HPDE6-E6E7 (cell line): ENCODE data around the gene IQCN.
A peak's percentile ranks its signal among the peaks of the same experiment; 100 is the strongest.

Source experiments
- DNase-seq: peaks from one replicate; pipeline ENCODE4 v3.0.0; 2011; ENCODE audit warnings: missing footprints; ENCODE audit errors: extremely low spot score

Gene IQCN

GRCh38 chr19:18287836-18288772 is 13.9 kb upstream of the IQCN start:
- no peak for DNase-seq

- no peak for DNase-seq
Observed at GRCh38 chr19:18286973-18287635, 12.9 kb upstream of the IQCN start.

GRCh38 chr19:18284712-18285360 is 10.6 kb upstream of the IQCN start:
- DNase-seq, result no peak

- no peak for DNase-seq
Observed at GRCh38 chr19:18283338-18283737, 9.1 kb upstream of the IQCN start.

GRCh38 chr19:18282788-18283141 is 8.5 kb upstream of the IQCN start:
- DNase-seq, result no peak

- no peak for DNase-seq
Observed at GRCh38 chr19:18282021-18282787, 8.0 kb upstream of the IQCN start.

GRCh38 chr19:18281082-18282020 is 7.1 kb upstream of the IQCN start, which contains the start of gene JUND:
TSS of gene JUND (minus strand) at chr19:18281622. CDS start at chr19:18281484, 138 bp downstream.
- peak; percentile 88 for DNase-seq

- DNase-seq, result no peak
Observed at GRCh38 chr19:18280247-18281081, 6.2 kb upstream of the IQCN start.

GRCh38 chr19:18279516-18280246 is 5.4 kb upstream of the IQCN start:
- no peak for DNase-seq

- DNase-seq, result no peak
Observed at GRCh38 chr19:18279266-18279515, 4.9 kb upstream of the IQCN start.

- no peak for DNase-seq
Observed at GRCh38 chr19:18278521-18279265, 4.4 kb upstream of the IQCN start.

- no peak for DNase-seq
Observed at GRCh38 chr19:18274781-18275356, 617 bp upstream of the IQCN start.

GRCh38 chr19:18273561-18274218 is 562 bp downstream of the IQCN start:
- no peak for DNase-seq

- no peak for DNase-seq
Observed at GRCh38 chr19:18271433-18271841, 2.8 kb downstream of the IQCN start.

- DNase-seq, result no peak
Observed at GRCh38 chr19:18270326-18270725, 3.9 kb downstream of the IQCN start.

- DNase-seq, result no peak
Observed at GRCh38 chr19:18269070-18269723, 5.1 kb downstream of the IQCN start.
